Activated T-helper 1 cell treated with anti-CD3 and anti-CD28 coated beads, Interleukin-2, amount 50 U/mL, for 16 hours (primary cell): ENCODE data around the gene SLC5A5.

ENCODE experiments used
- DNase-seq, 2 donors: peaks; one replicate each; pipeline ENCODE4 v3.0.0-alpha.2; 2020; ENCODE audit warnings: low read depth in 1 of 2, low spot score in 1 of 2

SLC5A5 gene

GRCh38 chr19:17871878-17872250 is at the start of gene SLC5A5:
SLC5A5 (plus strand) TSS chr19:17871945; CDS start chr19:17872320, 375 bp downstream.
- no peak for DNase-seq

- DNase-seq = no peak
Measured at GRCh38 chr19:17824339-17824738, 47.4 kb upstream of the SLC5A5 start.

- DNase-seq = no peak
Measured at GRCh38 chr19:17826508-17827056, 45.2 kb upstream of the SLC5A5 start.

GRCh38 chr19:17829855-17830566 is 41.7 kb upstream of the SLC5A5 start:
- DNase-seq = no peak

GRCh38 chr19:17830567-17831418 is 41.0 kb upstream of the SLC5A5 start:
- peak in 1 of 2 donors; percentile 25 for DNase-seq

GRCh38 chr19:17831419-17831888 is 40.3 kb upstream of the SLC5A5 start:
- DNase-seq = no peak

GRCh38 chr19:17832443-17833208 is 39.1 kb upstream of the SLC5A5 start:
- no peak for DNase-seq

GRCh38 chr19:17834350-17835181 is 37.2 kb upstream of the SLC5A5 start:
- DNase-seq = no peak

GRCh38 chr19:17835182-17836006 is 36.4 kb upstream of the SLC5A5 start:
- DNase-seq = no peak

GRCh38 chr19:17836530-17836929 is 35.2 kb upstream of the SLC5A5 start:
- DNase-seq = no peak

- no peak for DNase-seq
Measured at GRCh38 chr19:17837972-17838371, 33.8 kb upstream of the SLC5A5 start.

GRCh38 chr19:17840019-17840418 is 31.7 kb upstream of the SLC5A5 start:
- no peak for DNase-seq

GRCh38 chr19:17841371-17841809 is 30.4 kb upstream of the SLC5A5 start:
- no peak for DNase-seq

- peak in 1 of 2 donors; percentile 39 for DNase-seq
Measured at GRCh38 chr19:17841810-17842662, 29.7 kb upstream of the SLC5A5 start.

- DNase-seq = no peak
Measured at GRCh38 chr19:17842663-17843291, 29.0 kb upstream of the SLC5A5 start.

- DNase-seq = no peak
Measured at GRCh38 chr19:17843292-17843827, 28.4 kb upstream of the SLC5A5 start.

- DNase-seq = no peak
Measured at GRCh38 chr19:17843908-17844490, 27.7 kb upstream of the SLC5A5 start.
